HEK293 (cell line): ENCODE data around the gene OR5L2.
"Not testable (repeated sequence)": the region's sequence is repeated elsewhere in the genome, so short reads cannot be mapped to it uniquely, and the experiment has no call there.

Source experiments
- CTCF ChIA-PET: fragments of 350-600 bp; formaldehyde crosslinking; extraction: SDS; loops from one replicate; lab custom pipeline; 2021; ENCODE audit warnings: antibody characterized with exemption; lab: Yijun Ruan, JAX
- POLR2A ChIA-PET: fragments of 300-600 bp; formaldehyde crosslinking; extraction: SDS; loops from one replicate; lab custom pipeline; 2020; ENCODE audit warnings: antibody characterized with exemption, inconsistent platforms; lab: Yijun Ruan, JAX
- H3K27ac ChIP-seq: fragments of 200-500 bp; sonication (Bioruptor generic); 2 replicates; pipeline ENCODE4 v1.5.1; 2014; ENCODE audit warnings: low read depth, low read length, control low read depth, inconsistent platforms; ENCODE audit errors: extremely low read depth
- H3K36me3 ChIP-seq, 2 experiments: fragments of 200-500 bp in 1 of 2; sonication (Bioruptor generic) in 1 of 2; 1 replicate in 1 of 2; 2 replicates in 1 of 2; pipeline ENCODE4 v1.5.1; 2014 to 2017; ENCODE audit warnings: inconsistent platforms in 2 of 2, low read length in 2 of 2; ENCODE audit not compliant: control insufficient read depth in 2 of 2, insufficient read depth in 1 of 2
- H3K4me1 ChIP-seq: fragments of 200-500 bp; sonication (Bioruptor generic); 2 replicates; pipeline ENCODE4 v1.5.1; 2014; ENCODE audit warnings: mild to moderate bottlenecking, low read length, inconsistent platforms; ENCODE audit not compliant: control insufficient read depth, insufficient read depth
- H3K4me3 ChIP-seq: 2 replicates; pipeline ENCODE4 v1.5.1; 2011; ENCODE audit warnings: low read depth, mild to moderate bottlenecking, control low read depth, low read length, moderate library complexity
- H3K9me3 ChIP-seq: fragments of 200-500 bp; sonication (Bioruptor generic); 2 replicates; pipeline ENCODE4 v1.5.1; 2014; ENCODE audit warnings: low read depth, low read length, inconsistent platforms; ENCODE audit not compliant: control insufficient read depth, insufficient read depth
- AEBP2 ChIP-seq: fragments of 450-650 bp; formaldehyde crosslinking; IDR thresholded peaks from 2 replicates; pipeline ENCODE4 v1.5.1; 2016; ENCODE audit warnings: missing biosample characterization, missing genetic modification characterization, borderline replicate concordance
- KLF16 ChIP-seq: fragments of 450-650 bp; formaldehyde crosslinking; IDR thresholded peaks from 2 replicates; pipeline ENCODE4 v1.5.1; 2017; ENCODE audit warnings: missing biosample characterization, missing genetic modification characterization
- MZF1 ChIP-seq: fragments of 450-650 bp; formaldehyde crosslinking; IDR thresholded peaks from 2 replicates; pipeline ENCODE4 v1.5.1; 2017; ENCODE audit warnings: missing biosample characterization, missing genetic modification characterization, borderline replicate concordance
- PRDM6 ChIP-seq: fragments of 450-650 bp; formaldehyde crosslinking; IDR thresholded peaks from 2 replicates; pipeline ENCODE4 v1.5.1; 2017; ENCODE audit warnings: missing biosample characterization, missing genetic modification characterization
- SETDB1 ChIP-seq: IDR thresholded peaks from one replicate; pipeline ENCODE4 v1.6.1; 2017; ENCODE audit warnings: mild to moderate bottlenecking, low read length, moderate library complexity, mixed read lengths; ENCODE audit not compliant: insufficient read length
- TCF7L2 ChIP-seq: IDR thresholded peaks from 2 replicates; pipeline ENCODE4 v1.6.1; 2011; ENCODE audit warnings: low read depth, mild to moderate bottlenecking, inconsistent platforms, low read length, moderate library complexity, borderline replicate concordance
- ZFP41 ChIP-seq: fragments of 450-650 bp; formaldehyde crosslinking; IDR thresholded peaks from 2 replicates; pipeline ENCODE4 v1.5.1; 2016; ENCODE audit warnings: missing biosample characterization, missing genetic modification characterization, borderline replicate concordance
- ZNF140 ChIP-seq: fragments of 450-650 bp; formaldehyde crosslinking; IDR thresholded peaks from 2 replicates; pipeline ENCODE4 v1.5.1; 2016; ENCODE audit warnings: missing biosample characterization, missing genetic modification characterization
- ZNF391 ChIP-seq: fragments of 450-650 bp; formaldehyde crosslinking; IDR thresholded peaks from 2 replicates; pipeline ENCODE4 v1.5.1; 2016; ENCODE audit warnings: low read depth, missing biosample characterization, missing genetic modification characterization, borderline replicate concordance
- ZNF404 ChIP-seq: fragments of 450-650 bp; formaldehyde crosslinking; IDR thresholded peaks from 2 replicates; pipeline ENCODE4 v1.5.1; 2017; ENCODE audit warnings: missing biosample characterization, missing genetic modification characterization
- ZNF549 ChIP-seq: fragments of 450-650 bp; IDR thresholded peaks from 2 replicates; pipeline ENCODE4 v1.5.1; 2018; ENCODE audit warnings: missing biosample characterization, missing genetic modification characterization, mild to moderate bottlenecking, inconsistent platforms, moderate library complexity
- ZNF560 ChIP-seq: fragments of 450-650 bp; formaldehyde crosslinking; IDR thresholded peaks from 2 replicates; pipeline ENCODE4 v1.5.1; 2017; ENCODE audit warnings: missing biosample characterization, missing genetic modification characterization, borderline replicate concordance
- ZSCAN23 ChIP-seq: fragments of 450-650 bp; formaldehyde crosslinking; IDR thresholded peaks from 2 replicates; pipeline ENCODE4 v1.5.1; 2016; ENCODE audit warnings: missing biosample characterization, missing genetic modification characterization
- ZSCAN30 ChIP-seq: fragments of 450-650 bp; IDR thresholded peaks from 2 replicates; pipeline ENCODE4 v1.5.1; 2018; ENCODE audit warnings: missing biosample characterization, mild to moderate bottlenecking, missing genetic modification characterization, moderate library complexity
- TF ChIP-seq, protein P1 (sequence below): fragments of 450-650 bp; formaldehyde crosslinking; IDR thresholded peaks from 2 replicates; pipeline ENCODE4 v1.5.1; 2017; ENCODE audit warnings: missing biosample characterization, missing genetic modification characterization
- TF ChIP-seq, protein P2 (sequence below): fragments of 450-650 bp; formaldehyde crosslinking; IDR thresholded peaks from 2 replicates; pipeline ENCODE4 v1.5.1; 2016; ENCODE audit warnings: missing biosample characterization, missing genetic modification characterization

OR5L2 gene

GRCh38 chr11:55849037-55849436 lies 22.0 kb downstream of the OR5L2 start:
- no peaks in the 10 kb centered on the region for H3K9me3 ChIP-seq
- POLR2A ChIA-PET, result no interaction called here
- no peak overlapping the region for H3K27ac ChIP-seq
- CTCF ChIA-PET, result no interaction called here
- no peak for TF ChIP-seq ZSCAN23 (tag by site-specific recombination)
- no peaks in the 10 kb centered on the region for H3K4me1 ChIP-seq
- no peaks in the 10 kb centered on the region for H3K36me3 ChIP-seq
- no peak overlapping the region for H3K4me3 ChIP-seq

DNA sequence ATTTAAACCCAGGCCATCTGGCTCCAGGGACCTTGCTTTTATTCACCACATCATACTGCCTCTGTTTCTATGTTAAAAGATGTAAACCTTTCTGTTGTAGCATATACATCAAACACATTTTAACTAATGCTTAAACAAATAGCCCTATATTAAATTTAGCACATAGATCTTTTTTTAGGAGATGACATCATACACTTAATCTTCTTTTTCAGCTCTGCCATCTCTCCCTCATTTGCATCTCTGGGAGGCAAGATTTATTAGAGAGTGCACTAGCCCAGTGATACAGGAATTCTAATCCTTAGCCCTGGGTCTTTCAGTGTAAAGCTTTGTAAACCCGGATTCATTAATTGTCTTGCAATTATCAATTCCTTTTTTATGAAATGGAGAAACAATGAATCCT lies 25.1 kb downstream of the OR5L2 start:
- Histone ChIP-seq H3K27ac (no peak overlapping the region), H3K4me1 (no peaks in the 10 kb centered on the region), H3K4me3 (no peak overlapping the region), H3K9me3 (no peaks in the 10 kb centered on the region), H3K36me3 (no peaks in the 10 kb centered on the region)
- POLR2A ChIA-PET, result no interaction called here
- CTCF ChIA-PET, result no interaction called here
- TF ChIP-seq ZNF560, result no peak
- TF ChIP-seq AEBP2, result no peak
- no peak for TF ChIP-seq MZF1 (tag by site-specific recombination)
- TF ChIP-seq ZNF549, result no peak
- no peak for TF ChIP-seq ZNF404 (tag by site-specific recombination)
- no peak for TF ChIP-seq ZSCAN30 (tag by site-specific recombination)
- no peak for TF ChIP-seq TCF7L2
- no peak for TF ChIP-seq ZFP41 (tag by site-specific recombination)

GRCh38 chr11:55854704-55855103 lies 27.7 kb downstream of the OR5L2 start:
- POLR2A ChIA-PET, result no interaction called here
- Histone ChIP-seq H3K27ac (no peak overlapping the region), H3K4me1 (no peaks in the 10 kb centered on the region), H3K36me3 (no peaks in the 10 kb centered on the region), H3K9me3 (no peaks in the 10 kb centered on the region), H3K4me3 (no peak overlapping the region)
- TF ChIP-seq ZNF391 (tag by site-specific recombination), result no peak
- TF ChIP-seq SETDB1, result no peak
- no peak for TF ChIP-seq KLF16 (tag by site-specific recombination)
- TF ChIP-seq, protein P1, sequence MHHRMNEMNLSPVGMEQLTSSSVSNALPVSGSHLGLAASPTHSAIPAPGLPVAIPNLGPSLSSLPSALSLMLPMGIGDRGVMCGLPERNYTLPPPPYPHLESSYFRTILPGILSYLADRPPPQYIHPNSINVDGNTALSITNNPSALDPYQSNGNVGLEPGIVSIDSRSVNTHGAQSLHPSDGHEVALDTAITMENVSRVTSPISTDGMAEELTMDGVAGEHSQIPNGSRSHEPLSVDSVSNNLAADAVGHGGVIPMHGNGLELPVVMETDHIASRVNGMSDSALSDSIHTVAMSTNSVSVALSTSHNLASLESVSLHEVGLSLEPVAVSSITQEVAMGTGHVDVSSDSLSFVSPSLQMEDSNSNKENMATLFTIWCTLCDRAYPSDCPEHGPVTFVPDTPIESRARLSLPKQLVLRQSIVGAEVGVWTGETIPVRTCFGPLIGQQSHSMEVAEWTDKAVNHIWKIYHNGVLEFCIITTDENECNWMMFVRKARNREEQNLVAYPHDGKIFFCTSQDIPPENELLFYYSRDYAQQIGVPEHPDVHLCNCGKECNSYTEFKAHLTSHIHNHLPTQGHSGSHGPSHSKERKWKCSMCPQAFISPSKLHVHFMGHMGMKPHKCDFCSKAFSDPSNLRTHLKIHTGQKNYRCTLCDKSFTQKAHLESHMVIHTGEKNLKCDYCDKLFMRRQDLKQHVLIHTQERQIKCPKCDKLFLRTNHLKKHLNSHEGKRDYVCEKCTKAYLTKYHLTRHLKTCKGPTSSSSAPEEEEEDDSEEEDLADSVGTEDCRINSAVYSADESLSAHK, result no peak
- no peak for TF ChIP-seq AEBP2
- no peak for TF ChIP-seq ZNF140 (tag by site-specific recombination)
- no peak for TF ChIP-seq PRDM6 (tag by site-specific recombination)
- TF ChIP-seq, protein P2, sequence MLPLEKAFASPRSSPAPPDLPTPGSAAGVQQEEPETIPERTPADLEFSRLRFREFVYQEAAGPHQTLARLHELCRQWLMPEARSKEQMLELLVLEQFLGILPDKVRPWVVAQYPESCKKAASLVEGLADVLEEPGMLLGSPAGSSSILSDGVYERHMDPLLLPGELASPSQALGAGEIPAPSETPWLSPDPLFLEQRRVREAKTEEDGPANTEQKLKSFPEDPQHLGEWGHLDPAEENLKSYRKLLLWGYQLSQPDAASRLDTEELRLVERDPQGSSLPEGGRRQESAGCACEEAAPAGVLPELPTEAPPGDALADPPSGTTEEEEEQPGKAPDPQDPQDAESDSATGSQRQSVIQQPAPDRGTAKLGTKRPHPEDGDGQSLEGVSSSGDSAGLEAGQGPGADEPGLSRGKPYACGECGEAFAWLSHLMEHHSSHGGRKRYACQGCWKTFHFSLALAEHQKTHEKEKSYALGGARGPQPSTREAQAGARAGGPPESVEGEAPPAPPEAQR (tag by site-specific recombination), result no peak
- TF ChIP-seq MZF1 (tag by site-specific recombination), result no peak
- CTCF ChIA-PET, result no interaction called here

GRCh38 chr11:55867354-55867753 lies 40.3 kb downstream of the OR5L2 start:
- H3K36me3 ChIP-seq, H3K9me3 ChIP-seq, H3K4me3 ChIP-seq, H3K27ac ChIP-seq, POLR2A ChIA-PET, H3K4me1 ChIP-seq, CTCF ChIA-PET: not testable (repeated sequence)

- H3K9me3 ChIP-seq, H3K27ac ChIP-seq, CTCF ChIA-PET, H3K4me1 ChIP-seq, H3K36me3 ChIP-seq, POLR2A ChIA-PET, H3K4me3 ChIP-seq: not testable (repeated sequence)
Measured at GRCh38 chr11:55872731-55873130, 45.7 kb downstream of the OR5L2 start.
